Common myeloid progenitor, CD34-positive (primary cell): ENCODE data around the gene SELENOI.
"Not testable (repeated sequence)": the region's sequence is repeated elsewhere in the genome, so short reads cannot be mapped to it uniquely, and the experiment has no call there.

Experiments
- CTCF ChIA-PET: fragments of 350-600 bp; sonication (Branson Sonifier 250); formaldehyde crosslinking; loops from one replicate; lab custom pipeline; 2021; ENCODE audit warnings: antibody characterized with exemption; lab: Charles Lee
- POLR2A ChIA-PET: fragments of 350-600 bp; sonication (Branson Sonifier 250); formaldehyde crosslinking; loops from one replicate; lab custom pipeline; 2021; ENCODE audit warnings: antibody characterized with exemption; lab: Charles Lee
- DNase-seq, 3 donors: peaks; one replicate each; pipeline versions ENCODE4 v3.0.0 to v3.0.0-alpha.2; 2013
- H3K27ac ChIP-seq, 2 experiments: 1 replicate in 1 of 2; 2 replicates in 1 of 2; pipeline ENCODE4 v1.7.0; 2013; ENCODE audit warnings: inconsistent platforms in 2 of 2, low read length in 2 of 2, mild to moderate bottlenecking in 2 of 2, low read depth in 1 of 2, moderate library complexity in 1 of 2; ENCODE audit not compliant: severe bottlenecking in 2 of 2, insufficient read depth in 1 of 2, poor library complexity in 1 of 2
- H3K27me3 ChIP-seq, 5 experiments: replicated peaks in 2 of 5; 1 replicate in 3 of 5; 2 replicates in 2 of 5; pipeline versions ENCODE4 v1.6.1 to v1.7.0; 2013; ENCODE audit warnings: low read length in 4 of 5, mild to moderate bottlenecking in 2 of 5, moderate library complexity in 2 of 5, inconsistent platforms in 1 of 5; ENCODE audit not compliant: insufficient read depth in 5 of 5, control insufficient read depth in 4 of 5
- H3K36me3 ChIP-seq, 4 experiments: 1 replicate in 2 of 4; 2 replicates in 2 of 4; pipeline versions ENCODE4 v1.6.1 to v1.7.0; 2013; ENCODE audit warnings: low read length in 3 of 4, control low read depth in 1 of 4, mild to moderate bottlenecking in 1 of 4; ENCODE audit not compliant: control insufficient read depth in 4 of 4, insufficient read depth in 4 of 4
- H3K4me1 ChIP-seq, 4 experiments: 1 replicate in 3 of 4; 2 replicates in 1 of 4; pipeline versions ENCODE4 v1.6.1 to v1.7.1; 2013; ENCODE audit warnings: low read length in 3 of 4, mild to moderate bottlenecking in 3 of 4, control low read depth in 1 of 4, inconsistent platforms in 1 of 4, moderate library complexity in 1 of 4; ENCODE audit not compliant: control insufficient read depth in 4 of 4, insufficient read depth in 4 of 4; ENCODE audit errors: control extremely low read depth in 1 of 4
- H3K4me3 ChIP-seq, 7 experiments: 1 replicate in 4 of 7; 2 replicates in 3 of 7; pipeline versions ENCODE4 v1.5.1 to v1.7.0; 2013; ENCODE audit warnings: mild to moderate bottlenecking in 7 of 7, low read length in 6 of 7, moderate library complexity in 6 of 7, inconsistent platforms in 2 of 7, low read depth in 2 of 7, control low read depth in 1 of 7; ENCODE audit not compliant: insufficient read depth in 4 of 7, control insufficient read depth in 1 of 7; ENCODE audit errors: extremely low read depth in 1 of 7
- H3K9me3 ChIP-seq, 5 experiments: 1 replicate in 4 of 5; 2 replicates in 1 of 5; pipeline versions ENCODE4 v1.6.1 to v1.7.1; 2013; ENCODE audit warnings: low read length in 4 of 5, mild to moderate bottlenecking in 2 of 5, inconsistent platforms in 1 of 5, low read depth in 1 of 5, moderate library complexity in 1 of 5; ENCODE audit not compliant: control insufficient read depth in 4 of 5, insufficient read depth in 2 of 5; ENCODE audit errors: control extremely low read depth in 1 of 5
- WGBS: methylation state at CpG from one replicate; pipeline ENCODE4 v1.1.5; 2013; ENCODE audit not compliant: insufficient coverage; 5-methylcytosine and 5-hydroxymethylcytosine counted together

The SELENOI gene

DNA sequence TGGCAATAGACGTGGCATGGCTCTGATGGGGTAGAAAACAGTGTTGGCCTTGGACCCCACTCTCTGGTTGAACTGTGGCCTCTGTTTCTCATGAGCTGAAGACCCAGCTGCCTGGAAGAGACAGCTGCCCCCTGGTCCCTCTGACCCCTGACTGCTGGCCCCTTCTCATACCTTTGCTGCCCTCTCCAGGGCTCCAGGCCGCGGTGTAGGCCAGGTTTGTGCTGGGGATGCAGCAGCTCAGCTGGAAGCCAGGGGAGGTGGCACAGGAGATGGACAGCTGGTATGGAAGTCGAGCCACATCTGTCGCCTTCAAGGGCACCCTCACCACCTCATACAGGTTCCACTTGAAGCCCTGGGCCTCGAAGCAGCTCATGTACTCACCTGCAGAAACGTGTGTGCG is 31.7 kb upstream of the SELENOI start:
- WGBS = 95% methylated on average over 6 of the region's 8 CpGs
- POLR2A ChIA-PET = no interaction called here

DNA sequence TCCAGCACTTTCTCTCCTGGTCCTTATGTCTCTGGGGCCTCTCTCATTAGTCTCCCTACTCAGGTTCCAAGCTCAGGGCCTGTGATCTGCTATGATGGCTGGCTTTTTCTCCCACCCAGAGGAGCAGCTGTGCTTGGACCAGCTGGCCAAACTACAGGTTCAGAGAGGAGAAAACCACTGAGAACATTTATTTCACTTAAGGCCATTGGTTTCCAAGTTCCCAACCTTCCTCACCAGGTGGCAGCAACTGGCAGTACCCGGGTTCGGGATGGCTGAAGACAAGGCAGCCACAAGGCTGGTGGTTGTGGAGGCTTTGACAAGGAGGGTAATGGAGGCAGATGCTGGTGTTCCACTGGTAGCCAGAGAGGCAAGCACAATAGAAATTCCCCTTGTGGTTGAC is 29.9 kb upstream of the SELENOI start:
- H3K4me3 ChIP-seq = no peak overlapping the region
- H3K36me3 ChIP-seq = no peaks in the 10 kb centered on the region
- no peaks in the 10 kb centered on the region for H3K27me3 ChIP-seq
- no peaks in the 10 kb centered on the region for H3K4me1 ChIP-seq
- CTCF ChIA-PET = interaction anchor here (1.0 to 4.5 kb wide), 6 partner anchors 11 to 262 kb away, joined by 3 to 23 read pairs (median 4); no protein-coding TSS in a partner anchor
- H3K9me3 ChIP-seq = no peaks in the 10 kb centered on the region
- 92% methylated on average over 2 of the region's 2 CpGs for WGBS
- DNase-seq = peak in 2 of 3 donors; percentile 31 to 39
- POLR2A ChIA-PET = interaction anchor here (1.6 kb wide), 1 partner anchor 30 kb away, joined by 5 read pairs; the partner anchor contains the start of gene SELENOI
- no peak overlapping the region for H3K27ac ChIP-seq

More for the DNA sequence above, 31.7 kb upstream of the SELENOI start:
- no peak overlapping the region for H3K4me3 ChIP-seq
- H3K9me3 ChIP-seq = no peaks in the 10 kb centered on the region
- no peaks in the 10 kb centered on the region for H3K36me3 ChIP-seq
- H3K27ac ChIP-seq = no peak overlapping the region
- CTCF ChIA-PET = interaction anchor here (0.8 to 1.5 kb wide), 3 partner anchors 11 to 80 kb away, joined by 3 to 5 read pairs (median 4); no protein-coding TSS in a partner anchor
- no peak for DNase-seq
- no peaks in the 10 kb centered on the region for H3K4me1 ChIP-seq
- H3K27me3 ChIP-seq = no peaks in the 10 kb centered on the region

GRCh38 chr2:26316845-26317244 is 29.1 kb upstream of the SELENOI start:
- no peak for DNase-seq
- H3K9me3 ChIP-seq = no peaks in the 10 kb centered on the region
- no peaks in the 10 kb centered on the region for H3K27me3 ChIP-seq
- no peak overlapping the region for H3K27ac ChIP-seq
- WGBS = 94% methylated on average over 6 of the region's 6 CpGs
- H3K36me3 ChIP-seq = no peaks in the 10 kb centered on the region
- no peak overlapping the region for H3K4me3 ChIP-seq
- POLR2A ChIA-PET = no interaction called here
- H3K4me1 ChIP-seq = no peaks in the 10 kb centered on the region
- CTCF ChIA-PET = interaction anchor here (0.9 to 4.5 kb wide), 6 partner anchors 10 to 261 kb away, joined by 3 to 23 read pairs (median 4); no protein-coding TSS in a partner anchor

DNA sequence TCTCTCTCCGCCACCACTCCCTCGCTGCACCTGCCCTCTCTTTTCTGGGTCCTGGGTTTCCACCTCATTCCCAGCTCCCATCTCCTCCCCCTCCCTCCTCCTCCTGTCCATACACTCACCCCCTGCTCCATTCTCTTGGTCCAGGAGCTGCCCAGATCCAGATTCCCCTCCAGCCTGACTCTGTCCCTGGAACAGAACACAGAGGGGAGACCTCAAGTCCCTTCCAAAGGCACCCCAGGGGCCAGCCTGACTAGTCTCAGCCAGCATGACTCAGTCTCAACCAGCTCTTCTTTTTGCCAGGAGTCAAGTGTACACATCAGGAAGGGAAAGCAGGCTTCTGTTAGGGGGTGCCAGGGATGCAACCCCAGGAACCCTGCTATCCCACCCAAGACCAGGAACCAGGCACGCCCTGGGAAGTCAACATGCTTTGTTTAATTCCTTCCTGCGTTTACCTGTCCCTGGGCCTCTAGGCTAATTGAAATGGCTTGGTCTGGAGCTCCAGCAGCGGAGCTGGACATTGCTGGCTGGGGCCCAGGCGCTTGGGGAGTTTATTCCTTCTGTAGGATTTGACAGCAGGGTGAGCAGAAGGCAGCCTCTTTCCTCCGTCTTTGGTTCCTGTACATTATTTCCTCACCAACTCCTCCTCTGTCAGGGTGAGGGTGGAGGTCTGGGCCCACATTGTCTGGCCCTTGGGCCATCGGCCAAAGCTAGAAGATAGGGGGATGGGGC is 28.4 kb upstream of the SELENOI start:
- 94% methylated on average over 5 of the region's 8 CpGs for whole genome bisulfite sequencing
- CTCF ChIA-PET = interaction anchor here (0.9 to 4.5 kb wide), 5 partner anchors 10 to 79 kb away, joined by 3 to 23 read pairs (median 4); no protein-coding TSS in a partner anchor

DNA sequence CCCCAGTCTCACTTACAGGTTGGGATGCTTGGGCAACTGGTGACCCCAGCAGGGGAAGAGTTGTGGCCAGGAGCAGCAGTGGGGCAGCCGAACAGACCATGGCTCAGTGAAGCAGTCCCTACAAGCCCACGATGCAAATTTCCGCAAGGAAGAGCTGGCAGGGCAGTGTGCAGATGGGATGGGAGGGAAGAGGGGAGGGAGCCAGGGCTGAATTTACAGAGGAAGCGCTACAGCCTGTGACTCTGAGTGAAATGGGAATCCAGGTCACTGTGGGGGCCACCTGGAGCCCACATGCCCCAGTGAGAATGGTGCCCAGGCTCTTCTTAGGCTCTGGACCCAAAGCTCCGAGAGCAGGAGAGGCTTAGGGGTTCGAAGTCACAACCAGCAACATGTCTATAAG is 27.0 kb upstream of the SELENOI start:
- WGBS = 95% methylated on average over 6 of the region's 6 CpGs
- ChIA-PET POLR2A (interaction anchor here (0.6 kb wide), 1 partner anchor 34 kb away, joined by 7 read pairs; no protein-coding TSS in a partner anchor), CTCF (interaction anchor here (1.1 to 4.5 kb wide), 2 partner anchors 11 to 15 kb away, joined by 3 to 23 read pairs; no protein-coding TSS in a partner anchor)
- H3K27me3 ChIP-seq = no peaks in the 10 kb centered on the region
- no peaks in the 10 kb centered on the region for H3K36me3 ChIP-seq
- no peak overlapping the region for H3K27ac ChIP-seq
- H3K4me1 ChIP-seq = no peaks in the 10 kb centered on the region
- DNase-seq = no peak
- H3K9me3 ChIP-seq = no peaks in the 10 kb centered on the region
- no peak overlapping the region for H3K4me3 ChIP-seq

More for the DNA sequence above, 28.4 kb upstream of the SELENOI start:
- POLR2A ChIA-PET = no interaction called here
- Histone ChIP-seq H3K4me1 (no peaks in the 10 kb centered on the region), H3K27ac (no peak overlapping the region), H3K36me3 (no peaks in the 10 kb centered on the region), H3K27me3 (no peaks in the 10 kb centered on the region), H3K9me3 (no peaks in the 10 kb centered on the region), H3K4me3 (no peak overlapping the region)
- DNase-seq = no peak

- DNase-seq, CTCF ChIA-PET, H3K27me3 ChIP-seq, H3K27ac ChIP-seq, H3K36me3 ChIP-seq, H3K4me3 ChIP-seq, H3K9me3 ChIP-seq, POLR2A ChIA-PET: not testable (repeated sequence)
- peaks cover 0 to 24% (median 2%) of the 10 kb centered on the region in 4 experiments for H3K4me1 ChIP-seq
Observed at GRCh38 chr2:26324479-26324878, 21.5 kb upstream of the SELENOI start.

DNA sequence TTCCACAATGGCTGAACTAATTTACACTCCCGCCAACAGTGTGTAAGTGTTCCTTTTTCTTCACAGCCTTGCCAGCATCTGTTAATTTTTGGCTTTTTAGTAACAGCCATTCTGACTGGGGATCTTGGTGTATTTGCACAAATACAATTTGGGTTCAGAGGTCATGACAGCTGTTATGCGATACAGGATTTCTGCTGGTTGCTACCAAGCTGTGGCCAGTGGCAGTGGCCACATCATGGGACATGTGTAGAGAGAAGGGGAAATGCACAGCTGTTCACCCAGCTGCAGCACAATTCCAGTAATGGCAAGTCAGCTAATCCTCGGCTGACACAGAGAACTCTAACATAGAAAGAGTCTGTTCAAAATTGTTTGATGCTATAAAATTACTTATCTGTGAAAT is 21.0 kb upstream of the SELENOI start:
- CTCF ChIA-PET = interaction anchor here (0.7 kb wide), 1 partner anchor 11 kb away, joined by 3 read pairs; no protein-coding TSS in a partner anchor
- H3K4me1 ChIP-seq = peaks cover 0 to 26% (median 2%) of the 10 kb centered on the region in 4 experiments
- 67% methylated on average over 2 of the region's 3 CpGs for WGBS
- POLR2A ChIA-PET = no interaction called here
- no peaks in the 10 kb centered on the region for H3K27me3 ChIP-seq
- DNase-seq = no peak
- no peak overlapping the region for H3K4me3 ChIP-seq
- H3K27ac ChIP-seq = no peak overlapping the region
- no peaks in the 10 kb centered on the region for H3K9me3 ChIP-seq
- H3K36me3 ChIP-seq = no peaks in the 10 kb centered on the region
